Left lung (tissue), 10 donors: ENCODE measurements around the gene PODXL. TPM values are rescaled to one million over a fixed set of nuclear protein-coding genes. Genes with fewer than 3 reads are reported as not detected.

Experiments used
- ATAC-seq: fragments of 200-7000 bp; cut with Tn5 transposase; one replicate; pipeline ENCODE4 v1.9.1; 2020; ENCODE audit warnings: moderate library complexity
- DNase-seq, 4 donors: peaks; one replicate each; pipeline ENCODE4 v3.0.0-alpha.2; 2013 to 2020
- H3K27ac ChIP-seq, 2 donors: fragments of 200-600 bp; sonication (generic) in 1 of 2; one replicate each; pipeline versions ENCODE4 v1.5.0 to v1.8.0; 2020 to 2021
- H3K27me3 ChIP-seq, 2 donors: fragments of 200-600 bp; sonication (generic) in 1 of 2; one replicate each; pipeline versions ENCODE4 v1.5.0 to v1.8.0; 2020 to 2021
- H3K36me3 ChIP-seq, 2 donors: fragments of 200-600 bp; sonication (generic) in 1 of 2; one replicate each; pipeline versions ENCODE4 v1.5.0 to v1.8.0; 2020 to 2021
- H3K4me1 ChIP-seq, 2 donors: fragments of 200-600 bp; one replicate each; pipeline ENCODE4 v1.8.0; 2021
- H3K4me3 ChIP-seq, 2 donors: fragments of 200-600 bp; sonication (generic) in 1 of 2; one replicate each; pipeline versions ENCODE4 v1.5.0 to v1.8.0; 2020 to 2021; ENCODE audit warnings: mild to moderate bottlenecking in 1 of 2
- H3K9me3 ChIP-seq, 2 donors: fragments of 200-600 bp; sonication (generic) in 1 of 2; one replicate each; pipeline versions ENCODE4 v1.5.0 to v1.8.0; 2020 to 2021
- intact Hi-C, 2 donors: fragments of 100-400 bp; cut with DNase I; formaldehyde crosslinking; loops; one replicate each; pipeline versions ENCODE4 v1.11.2 to v1.14.2; 2022
- polyA plus RNA-seq, 6 donors: library from polyadenylated mRNA; unstranded; fragments of 120-200 nt; gene quantifications; one replicate each; pipeline ENCODE4 v1.2.1, GENCODE V29; 2013; ENCODE audit not compliant: insufficient read length in 6 of 6
- total RNA-seq, 2 donors: library from RNA; stranded (reverse); fragmentation: NEBNext Ultra II Directional; extraction: Animal tissue kit (Norgen Biotek cat#: 25700); gene quantifications; one replicate each; pipeline ENCODE4 v1.2.1, GENCODE V29; 2021
- TF ChIP-seq, protein P1 (sequence below), 2 donors: fragments of 200-600 bp; sonication (generic) in 1 of 2; IDR thresholded peaks; one replicate each; pipeline versions ENCODE4 v1.5.0 to v1.8.0; 2021; ENCODE audit warnings: antibody characterized with exemption in 2 of 2
- donor health status: DM: no; HTN: yes; CAD: no.
- donor health status: DM: no; HTN: no; CAD: no.

The PODXL gene
- total and polyA plus RNA-seq, 8 donors: 52.3 to 124 (median 63.0) TPM

GRCh38 chr7:131529179-131529578 is 27.2 kb downstream of the PODXL start:
- Histone ChIP-seq H3K27me3 (no peaks in the 10 kb centered on the region), H3K9me3 (no peaks in the 10 kb centered on the region), H3K36me3 (no peaks in the 10 kb centered on the region), H3K27ac (no peak overlapping the region), H3K4me1 (peaks cover 0 to 10% of the 10 kb centered on the region in 2 donors), H3K4me3 (no peak overlapping the region)
- TF ChIP-seq, protein P1, sequence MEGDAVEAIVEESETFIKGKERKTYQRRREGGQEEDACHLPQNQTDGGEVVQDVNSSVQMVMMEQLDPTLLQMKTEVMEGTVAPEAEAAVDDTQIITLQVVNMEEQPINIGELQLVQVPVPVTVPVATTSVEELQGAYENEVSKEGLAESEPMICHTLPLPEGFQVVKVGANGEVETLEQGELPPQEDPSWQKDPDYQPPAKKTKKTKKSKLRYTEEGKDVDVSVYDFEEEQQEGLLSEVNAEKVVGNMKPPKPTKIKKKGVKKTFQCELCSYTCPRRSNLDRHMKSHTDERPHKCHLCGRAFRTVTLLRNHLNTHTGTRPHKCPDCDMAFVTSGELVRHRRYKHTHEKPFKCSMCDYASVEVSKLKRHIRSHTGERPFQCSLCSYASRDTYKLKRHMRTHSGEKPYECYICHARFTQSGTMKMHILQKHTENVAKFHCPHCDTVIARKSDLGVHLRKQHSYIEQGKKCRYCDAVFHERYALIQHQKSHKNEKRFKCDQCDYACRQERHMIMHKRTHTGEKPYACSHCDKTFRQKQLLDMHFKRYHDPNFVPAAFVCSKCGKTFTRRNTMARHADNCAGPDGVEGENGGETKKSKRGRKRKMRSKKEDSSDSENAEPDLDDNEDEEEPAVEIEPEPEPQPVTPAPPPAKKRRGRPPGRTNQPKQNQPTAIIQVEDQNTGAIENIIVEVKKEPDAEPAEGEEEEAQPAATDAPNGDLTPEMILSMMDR (IDR thresholded peaks at IDR 0.05): no peak
- peak in 1 of 4 donors; percentile 14 for DNase-seq
- intact Hi-C loops: no loop called here
- no peak for ATAC-seq

- H3K27ac ChIP-seq: no peak overlapping the region
- ATAC-seq: no peak
Measured at GRCh38 chr7:131527456-131527855, 29.0 kb downstream of the PODXL start.

GRCh38 chr7:131525820-131526219 is 30.6 kb downstream of the PODXL start:
- TF ChIP-seq, protein P1 (IDR thresholded peaks at IDR 0.05): no peak
- Histone ChIP-seq H3K4me3 (no peak overlapping the region), H3K4me1 (peaks cover 8 to 11% of the 10 kb centered on the region in 2 donors), H3K36me3 (no peaks in the 10 kb centered on the region), H3K27me3 (no peaks in the 10 kb centered on the region), H3K9me3 (no peaks in the 10 kb centered on the region), H3K27ac (no peak overlapping the region)
- intact Hi-C loops: no loop called here
- no peak for DNase-seq
- no peak for ATAC-seq

More at GRCh38 chr7:131527456-131527855, 29.0 kb downstream of the PODXL start:
- H3K9me3 ChIP-seq: no peaks in the 10 kb centered on the region
- H3K36me3 ChIP-seq: no peaks in the 10 kb centered on the region
- no peaks in the 10 kb centered on the region for H3K27me3 ChIP-seq
- peaks cover 0 to 2% of the 10 kb centered on the region in 2 donors for H3K4me1 ChIP-seq
- intact Hi-C loops: no loop called here
- TF ChIP-seq, protein P1 (IDR thresholded peaks at IDR 0.05): no peak
- H3K4me3 ChIP-seq: no peak overlapping the region
- no peak for DNase-seq

- intact Hi-C loops: no loop called here
- H3K27me3 ChIP-seq: no peaks in the 10 kb centered on the region
- TF ChIP-seq, protein P1 (IDR thresholded peaks at IDR 0.05): no peak
- H3K9me3 ChIP-seq: no peaks in the 10 kb centered on the region
- DNase-seq (no peak), ATAC-seq (no peak)
- no peak overlapping the region for H3K4me3 ChIP-seq
- peaks cover 8 to 17% of the 10 kb centered on the region in 2 donors for H3K4me1 ChIP-seq
- no peak overlapping the region for H3K27ac ChIP-seq
- no peaks in the 10 kb centered on the region for H3K36me3 ChIP-seq
Measured at GRCh38 chr7:131524703-131525102, 31.7 kb downstream of the PODXL start.

DNA sequence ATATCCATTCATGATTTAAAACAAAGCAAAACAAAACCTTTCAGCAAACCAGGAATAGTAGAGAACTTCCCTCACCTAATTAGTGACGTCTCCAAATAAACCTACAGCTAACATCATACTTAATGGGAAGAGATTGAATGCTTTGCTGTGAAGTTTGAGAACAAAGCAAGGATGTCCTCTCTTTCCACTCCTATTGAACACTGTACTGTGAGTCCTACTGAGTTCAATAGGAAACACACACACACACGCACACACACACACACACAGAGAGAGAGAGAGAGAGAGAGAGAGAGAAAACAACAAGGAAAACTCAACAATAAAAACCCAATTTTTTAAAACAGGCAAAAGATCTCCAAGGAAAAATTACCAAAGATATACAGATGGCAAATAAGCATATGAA is 32.3 kb downstream of the PODXL start:
- Histone ChIP-seq H3K4me1 (peaks cover 8 to 19% of the 10 kb centered on the region in 2 donors), H3K9me3 (no peaks in the 10 kb centered on the region), H3K27me3 (no peaks in the 10 kb centered on the region), H3K36me3 (no peaks in the 10 kb centered on the region), H3K4me3 (no peak overlapping the region), H3K27ac (no peak overlapping the region)
- intact Hi-C loops: no loop called here
- no peak for ATAC-seq
- DNase-seq: no peak
- TF ChIP-seq, protein P1 (IDR thresholded peaks at IDR 0.05): no peak
